GM06990 (cell line): ENCODE measurements around the gene SSU72.
"Not testable (repeated sequence)": the region's sequence is repeated elsewhere in the genome, so short reads cannot be mapped to it uniquely, and the experiment has no call there.

ENCODE experiments used
- DNase-seq: peaks from one replicate; pipeline ENCODE4 v3.0.0-alpha.2; 2011; ENCODE audit not compliant: insufficient read length; ENCODE audit errors: extremely low read depth
- H3K27me3 ChIP-seq: replicated peaks from 2 replicates; pipeline ENCODE4 v1.6.0; 2011; ENCODE audit warnings: low read length; ENCODE audit not compliant: control insufficient read depth, insufficient read depth
- H3K36me3 ChIP-seq: 2 replicates; pipeline ENCODE4 v1.5.1; 2011; ENCODE audit warnings: low read length; ENCODE audit not compliant: control insufficient read depth, insufficient read depth
- H3K4me3 ChIP-seq: replicated peaks from 2 replicates; pipeline ENCODE4 v1.5.1; 2011; ENCODE audit warnings: low read depth, mild to moderate bottlenecking, control low read depth, low read length
- TF ChIP-seq, protein P1 (sequence below): IDR thresholded peaks from 2 replicates; pipeline ENCODE4 v1.5.1; 2011; ENCODE audit warnings: low read length, control low read depth, mild to moderate bottlenecking, inconsistent platforms; ENCODE audit not compliant: insufficient read depth, poor library complexity, severe bottlenecking

Gene SSU72

DNA sequence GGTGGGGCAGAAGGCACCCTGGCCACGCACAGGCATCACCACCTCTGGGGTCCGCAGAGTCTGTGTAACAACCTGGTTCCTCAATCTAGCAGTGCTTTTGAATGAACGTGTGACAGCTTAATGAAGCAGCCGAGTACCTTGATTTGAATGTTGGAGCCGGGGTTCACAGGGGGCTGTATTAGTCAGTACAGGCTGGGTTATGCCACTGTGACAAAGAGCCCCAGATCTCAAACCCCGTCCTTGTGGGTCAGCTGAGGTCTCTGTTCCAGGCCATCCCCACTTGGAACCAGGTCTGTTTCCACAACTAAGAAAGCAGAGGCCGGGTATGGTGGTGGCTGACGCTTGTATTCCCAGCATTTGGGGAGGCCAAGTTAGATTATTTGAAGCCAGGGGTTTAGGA lies 44.7 kb downstream of the SSU72 start:
- TF ChIP-seq, protein P1, sequence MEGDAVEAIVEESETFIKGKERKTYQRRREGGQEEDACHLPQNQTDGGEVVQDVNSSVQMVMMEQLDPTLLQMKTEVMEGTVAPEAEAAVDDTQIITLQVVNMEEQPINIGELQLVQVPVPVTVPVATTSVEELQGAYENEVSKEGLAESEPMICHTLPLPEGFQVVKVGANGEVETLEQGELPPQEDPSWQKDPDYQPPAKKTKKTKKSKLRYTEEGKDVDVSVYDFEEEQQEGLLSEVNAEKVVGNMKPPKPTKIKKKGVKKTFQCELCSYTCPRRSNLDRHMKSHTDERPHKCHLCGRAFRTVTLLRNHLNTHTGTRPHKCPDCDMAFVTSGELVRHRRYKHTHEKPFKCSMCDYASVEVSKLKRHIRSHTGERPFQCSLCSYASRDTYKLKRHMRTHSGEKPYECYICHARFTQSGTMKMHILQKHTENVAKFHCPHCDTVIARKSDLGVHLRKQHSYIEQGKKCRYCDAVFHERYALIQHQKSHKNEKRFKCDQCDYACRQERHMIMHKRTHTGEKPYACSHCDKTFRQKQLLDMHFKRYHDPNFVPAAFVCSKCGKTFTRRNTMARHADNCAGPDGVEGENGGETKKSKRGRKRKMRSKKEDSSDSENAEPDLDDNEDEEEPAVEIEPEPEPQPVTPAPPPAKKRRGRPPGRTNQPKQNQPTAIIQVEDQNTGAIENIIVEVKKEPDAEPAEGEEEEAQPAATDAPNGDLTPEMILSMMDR = no peak
- no peak for DNase-seq
- Histone ChIP-seq H3K36me3 (peaks cover 18% of the 10 kb centered on the region), H3K4me3 (no peak overlapping the region), H3K27me3 (no peaks in the 10 kb centered on the region)

DNA sequence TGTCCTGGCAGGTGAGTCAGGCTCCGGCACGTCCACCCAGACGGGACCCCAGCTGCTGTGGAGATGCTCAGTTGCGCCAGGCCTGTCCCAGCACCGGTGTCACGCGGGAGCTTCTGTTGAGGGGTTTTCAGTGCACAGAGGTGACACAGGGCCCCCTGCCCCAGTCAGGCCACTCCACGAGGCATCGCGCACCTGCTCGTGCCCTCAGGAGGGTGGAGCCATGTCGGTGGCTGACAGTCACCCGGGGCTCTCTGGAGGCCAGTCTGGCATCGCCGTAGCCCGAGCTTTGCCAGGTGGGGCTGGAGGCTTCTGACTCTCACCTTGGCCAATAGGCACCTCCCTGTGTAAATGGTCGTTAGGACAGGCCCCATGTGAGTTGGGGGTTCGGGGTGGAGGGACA lies 45.3 kb downstream of the SSU72 start:
- Histone ChIP-seq H3K36me3 (peaks cover 19% of the 10 kb centered on the region), H3K4me3 (no peak overlapping the region), H3K27me3 (no peaks in the 10 kb centered on the region)
- TF ChIP-seq, protein P1 = no peak
- no peak for DNase-seq

DNA sequence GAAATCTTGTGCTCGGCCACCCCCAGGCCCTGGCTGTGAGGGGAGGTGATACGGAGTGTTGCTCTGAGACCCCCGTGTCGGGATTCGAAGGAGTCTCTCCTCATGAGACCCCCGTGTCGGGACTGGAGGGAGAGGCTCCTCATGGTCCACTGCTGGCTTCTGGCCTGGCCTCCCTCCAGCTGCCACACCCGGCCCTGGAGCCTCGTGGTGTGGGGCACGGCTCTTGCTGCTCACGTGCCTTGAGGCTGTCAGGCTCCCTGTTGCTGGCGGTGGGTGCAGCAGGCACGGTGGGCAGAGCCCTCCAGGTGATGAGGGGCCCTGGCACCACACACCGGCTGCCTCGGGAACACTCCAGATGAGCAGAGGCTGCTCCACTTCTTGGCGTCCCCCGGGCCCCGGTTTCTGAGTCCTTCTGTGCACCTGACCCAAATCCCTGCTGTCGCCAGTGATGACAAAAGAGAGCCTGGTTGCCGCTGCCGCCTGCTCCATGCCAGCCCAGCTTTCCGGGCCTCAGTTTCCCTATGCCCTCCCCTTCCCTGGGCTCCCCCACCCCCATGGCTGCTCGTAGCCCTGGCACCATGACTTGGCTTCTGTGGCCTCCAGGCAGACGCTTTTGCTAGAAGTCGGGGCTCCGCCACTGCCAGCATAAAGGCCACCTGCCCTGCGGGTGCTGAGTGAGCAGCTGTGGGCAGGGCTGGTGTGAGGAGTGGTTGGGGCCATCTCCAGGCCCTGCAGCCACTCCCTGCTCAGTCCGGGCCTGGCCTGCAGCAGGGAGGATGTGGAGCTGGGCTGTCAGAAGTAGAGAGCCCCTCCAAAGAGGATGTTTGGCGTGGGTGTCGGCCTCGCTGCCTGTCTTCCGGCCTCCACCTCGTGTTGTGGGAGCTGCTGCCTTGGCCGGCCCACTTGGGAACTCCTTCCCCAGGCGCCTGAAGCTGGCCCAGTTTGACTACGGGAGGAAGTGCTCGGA lies 46.1 kb downstream of the SSU72 start:
- Histone ChIP-seq H3K36me3 (peaks cover 19% of the 10 kb centered on the region), H3K27me3 (no peaks in the 10 kb centered on the region), H3K4me3 (no peak overlapping the region)
- no peak for DNase-seq
- TF ChIP-seq, protein P1 = no peak

DNA sequence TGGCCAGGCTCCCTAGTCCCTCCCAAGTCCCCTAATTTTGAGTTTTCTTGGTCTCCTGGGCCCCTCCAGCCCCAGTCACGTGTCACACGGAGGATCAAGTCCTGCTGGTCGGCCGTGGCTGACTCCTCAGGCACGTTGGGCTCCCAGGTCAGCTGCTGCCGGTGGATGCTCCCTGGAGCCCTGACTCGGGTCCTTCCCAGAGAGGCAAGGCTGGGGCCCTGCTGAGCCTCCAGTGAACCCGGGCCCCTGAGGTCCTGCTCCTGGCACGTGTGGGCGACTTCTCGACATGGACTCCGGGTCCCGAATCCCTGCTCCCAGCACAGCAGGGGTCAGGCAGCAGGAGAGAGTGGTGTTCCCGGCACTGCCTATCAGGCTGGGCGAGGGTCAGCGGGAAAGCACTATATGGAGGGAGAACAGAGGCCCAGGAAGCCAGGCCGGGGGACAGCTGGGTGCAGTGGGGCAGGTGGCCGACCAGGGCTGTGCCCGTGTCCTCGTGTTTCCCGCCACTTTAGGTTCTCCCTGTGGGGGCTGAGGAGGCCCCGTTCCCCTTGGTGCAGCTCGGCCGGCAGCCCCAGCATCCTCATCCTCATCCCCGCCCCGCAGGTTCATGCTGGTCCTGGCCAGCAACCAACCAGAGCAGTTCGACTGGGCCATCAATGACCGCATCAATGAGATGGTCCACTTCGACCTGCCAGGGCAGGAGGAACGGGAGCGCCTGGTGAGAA lies 47.4 kb downstream of the SSU72 start:
- H3K27me3 ChIP-seq = no peaks in the 10 kb centered on the region
- TF ChIP-seq, protein P1 = no peak
- no peak for DNase-seq
- H3K4me3 ChIP-seq = no peak overlapping the region
- H3K36me3 ChIP-seq = peaks cover 21% of the 10 kb centered on the region

DNA sequence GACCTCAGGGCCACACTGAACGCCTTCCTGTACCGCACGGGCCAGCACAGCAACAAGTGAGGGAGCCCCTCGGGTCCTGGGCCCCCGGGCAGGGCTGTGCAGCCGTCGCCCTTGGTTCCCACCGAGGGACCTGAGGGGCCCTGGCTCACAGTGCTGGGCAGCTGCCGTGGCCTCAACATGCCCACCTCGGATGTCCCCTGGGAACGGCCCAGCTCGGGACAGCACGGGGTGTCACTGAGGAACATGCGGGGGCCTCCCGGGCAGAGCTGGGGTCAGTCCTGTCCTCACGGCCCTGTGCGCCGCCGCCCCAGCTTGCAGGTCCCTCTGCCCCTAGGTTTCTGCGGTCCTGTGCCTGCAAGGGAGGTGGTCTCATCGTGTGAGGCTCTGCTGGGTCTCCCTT lies 48.2 kb downstream of the SSU72 start:
- H3K4me3 ChIP-seq, DNase-seq, H3K27me3 ChIP-seq: not testable (repeated sequence)
- H3K36me3 ChIP-seq = peaks cover 21% of the 10 kb centered on the region

DNA sequence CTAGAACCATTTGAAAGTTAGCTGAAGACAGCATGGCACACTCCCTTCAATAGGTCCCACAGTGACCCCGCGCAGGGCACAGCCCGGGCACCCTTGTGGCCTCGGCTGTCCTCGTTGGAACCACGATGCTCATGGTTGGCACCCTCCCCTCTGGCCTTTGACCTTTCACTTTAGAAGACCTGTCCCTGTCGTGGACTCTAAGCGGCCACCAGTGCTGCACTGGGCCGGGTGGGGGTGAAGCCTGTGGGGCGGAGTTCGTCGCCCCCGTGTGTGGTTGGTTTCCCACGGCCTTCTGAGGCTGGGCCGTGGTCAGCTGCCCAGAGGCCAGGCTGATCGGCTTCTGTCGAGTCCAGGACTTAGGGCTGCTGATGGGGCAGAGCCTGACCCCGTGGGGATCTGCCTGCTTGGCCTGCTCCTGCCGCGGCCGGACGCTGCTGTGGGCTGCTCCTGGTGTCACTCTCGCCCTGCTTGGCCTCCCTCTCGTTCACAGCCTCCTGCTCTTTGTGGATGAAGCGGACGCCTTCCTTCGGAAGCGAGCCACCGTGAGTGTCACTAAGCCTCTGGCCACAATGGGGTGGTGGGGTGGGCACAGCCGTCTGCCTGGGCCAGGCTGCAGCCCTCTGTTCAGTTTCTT lies 49.8 kb downstream of the SSU72 start:
- not testable (repeated sequence) for H3K27me3 ChIP-seq, H3K4me3 ChIP-seq, DNase-seq
- H3K36me3 ChIP-seq = peaks cover 25% of the 10 kb centered on the region

DNA sequence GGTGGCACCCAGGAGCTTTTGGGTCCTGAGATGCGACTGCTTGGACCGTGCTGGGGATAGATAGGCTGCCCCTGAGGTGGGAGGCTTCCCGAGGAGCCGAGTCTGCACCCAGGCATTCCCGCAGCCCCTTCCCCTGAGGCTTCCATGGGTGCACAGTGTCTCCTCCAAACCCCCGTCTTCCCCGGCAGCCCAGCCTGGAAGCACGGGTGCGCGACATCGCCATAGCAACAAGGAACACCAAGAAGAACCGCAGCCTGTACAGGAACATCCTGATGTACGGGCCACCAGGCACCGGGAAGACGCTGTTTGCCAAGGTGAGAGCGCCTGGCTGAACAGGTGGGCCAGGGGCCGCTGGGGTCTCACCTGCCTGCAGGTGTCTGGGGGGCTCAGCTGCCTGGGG lies 51.0 kb downstream of the SSU72 start:
- not testable (repeated sequence) for DNase-seq, H3K27me3 ChIP-seq, H3K4me3 ChIP-seq
- H3K36me3 ChIP-seq = peaks cover 16% of the 10 kb centered on the region

DNA sequence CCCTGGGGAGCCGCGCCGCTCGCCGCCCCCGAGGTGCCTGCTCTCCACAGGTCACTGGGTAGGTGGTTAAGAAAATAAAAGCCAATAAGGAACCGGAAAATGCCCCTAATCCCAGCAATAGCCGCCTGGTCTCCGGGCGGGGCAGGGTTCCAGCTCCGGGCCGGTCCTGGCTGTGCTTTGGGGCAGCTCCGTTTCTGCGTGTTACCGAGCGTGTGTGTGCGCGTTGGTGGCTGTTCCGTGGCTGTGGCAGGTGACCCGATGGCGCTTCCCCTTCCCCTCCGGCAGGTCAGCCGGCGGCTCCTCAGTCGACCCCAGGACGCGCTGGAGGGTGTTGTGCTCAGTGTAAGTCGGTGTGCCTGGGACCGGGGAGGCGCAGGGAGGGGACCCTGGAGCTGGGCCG lies 51.4 kb downstream of the SSU72 start:
- not testable (repeated sequence) for H3K27me3 ChIP-seq, DNase-seq, H3K4me3 ChIP-seq
- peaks cover 15% of the 10 kb centered on the region for H3K36me3 ChIP-seq

DNA sequence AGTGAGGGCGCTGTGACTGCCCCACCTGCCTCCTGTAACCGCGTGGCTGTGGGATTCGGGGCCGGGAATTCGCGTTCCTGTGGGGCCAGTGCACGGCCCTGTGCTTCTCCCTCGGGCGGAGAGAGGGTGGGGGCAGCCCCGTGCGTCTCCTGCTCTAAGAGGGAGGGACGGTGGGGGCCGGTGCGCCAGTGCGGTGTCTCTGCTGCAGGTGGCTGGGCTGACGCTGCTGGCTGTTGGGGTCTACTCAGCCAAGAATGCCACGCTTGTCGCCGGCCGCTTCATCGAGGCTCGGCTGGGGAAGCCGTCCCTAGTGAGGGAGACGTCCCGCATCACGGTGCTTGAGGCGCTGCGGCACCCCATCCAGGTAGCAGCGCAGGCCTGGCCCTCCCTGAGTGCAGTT lies 52.1 kb downstream of the SSU72 start:
- H3K4me3 ChIP-seq, H3K27me3 ChIP-seq, DNase-seq: not testable (repeated sequence)
- H3K36me3 ChIP-seq = peaks cover 19% of the 10 kb centered on the region
